DMS79 treated with DMSO at 0.1 percent for 48 hours (cell line): ENCODE measurements around the gene STX1A.
A peak's percentile ranks its signal among the peaks of the same experiment; 100 is the strongest.
"Not testable (repeated sequence)": the region's sequence is repeated elsewhere in the genome, so short reads cannot be mapped to it uniquely, and the experiment has no call there.

Experiments
- DNase-seq: peaks from one replicate; lab custom pipeline; 2025; lab: John Stamatoyannopoulos, UW

The STX1A gene

GRCh38 chr7:73681031-73681430 is 38.4 kb downstream of the STX1A start:
- DNase-seq = no peak

GRCh38 chr7:73680501-73680900 is 39.0 kb downstream of the STX1A start:
- no peak for DNase-seq

GRCh38 chr7:73679709-73680108 is 39.8 kb downstream of the STX1A start:
- no peak for DNase-seq

- no peak for DNase-seq
Observed at GRCh38 chr7:73678862-73679261, 40.6 kb downstream of the STX1A start.

- DNase-seq = not testable (repeated sequence)
Observed at GRCh38 chr7:73676062-73676461, 43.4 kb downstream of the STX1A start.

GRCh38 chr7:73674468-73675124 is 44.9 kb downstream of the STX1A start:
- no peak for DNase-seq

- DNase-seq = no peak
Observed at GRCh38 chr7:73671857-73672445, 47.5 kb downstream of the STX1A start.

GRCh38 chr7:73671322-73671661 is 48.2 kb downstream of the STX1A start:
- DNase-seq = no peak

GRCh38 chr7:73669858-73670385 is 49.5 kb downstream of the STX1A start:
- DNase-seq = no peak

- no peak for DNase-seq
Observed at GRCh38 chr7:73669288-73669701, 50.2 kb downstream of the STX1A start.

GRCh38 chr7:73668886-73669230 is 50.6 kb downstream of the STX1A start:
- DNase-seq = peak; percentile 29

GRCh38 chr7:73668103-73668885 is 51.2 kb downstream of the STX1A start:
- no peak for DNase-seq

GRCh38 chr7:73667344-73668102 is 51.9 kb downstream of the STX1A start, which contains the start of gene VPS37D:
Gene VPS37D (plus strand): TSS chr7:73667831. CDS start chr7:73667959, 128 bp downstream.
- DNase-seq = peak; percentile 77

- DNase-seq = no peak
Observed at GRCh38 chr7:73663033-73663432, 56.4 kb downstream of the STX1A start.

GRCh38 chr7:73660594-73660993 is 58.9 kb downstream of the STX1A start:
- not testable (repeated sequence) for DNase-seq

- no peak for DNase-seq
Observed at GRCh38 chr7:73659983-73660382, 59.5 kb downstream of the STX1A start.

- not testable (repeated sequence) for DNase-seq
Observed at GRCh38 chr7:73655309-73655708, 64.2 kb downstream of the STX1A start.

- DNase-seq = no peak
Observed at GRCh38 chr7:73652541-73652949, 66.9 kb downstream of the STX1A start.

- no peak for DNase-seq
Observed at GRCh38 chr7:73650524-73650923, 68.9 kb downstream of the STX1A start.

GRCh38 chr7:73649576-73649975 is 69.9 kb downstream of the STX1A start:
- DNase-seq = no peak
